ENCODE measurements around the gene SFXN2. TPM values are rescaled to one million over a fixed set of nuclear protein-coding genes. Genes with fewer than 3 reads are reported as not detected.
"Not testable (repeated sequence)": the region's sequence is repeated elsewhere in the genome, so short reads cannot be mapped to it uniquely, and the experiment has no call there.

Gene SFXN2
- polyA plus RNA-seq, 2 of the 4 experiments (the other 2 are of a cell fraction) = 5.6 to 7.4 TPM

GRCh38 chr10:102691285-102692066 is 23.0 kb upstream of the SFXN2 start:
- no peaks in the 10 kb centered on the region for H3K4me1 ChIP-seq
- H3K4me3 ChIP-seq = no peak overlapping the region
- H3K27ac ChIP-seq = no peak overlapping the region
- H3K4me2 ChIP-seq = no peak overlapping the region
- no peaks in the 10 kb centered on the region for H3K9me3 ChIP-seq
- POLR2A ChIA-PET = no interaction called here
- DNase-seq (ENCODE audit: low read depth in 1 of 2, low spot score in 1 of 2) (no peak), ATAC-seq (no peak), FAIRE-seq (no peak)
- CTCF ChIA-PET = interaction anchor here (0.6 to 4.8 kb wide), 3 partner anchors 12 to 22 kb away, joined by 3 to 30 read pairs (median 6); partner anchors contain the start of gene ARL3
- 79% methylated on average over 8 of the region's 8 CpGs for WGBS (ENCODE audit: missing lambda C conversion rate)
- no peak for TF ChIP-seq E2F6 (IDR thresholded peaks at IDR 0.05; ENCODE audit: borderline replicate concordance, low read depth)

- ATAC-seq; H3K9me3 ChIP-seq; H3K4me1 ChIP-seq; DNase-seq (ENCODE audit: low read depth in 1 of 2, low spot score in 1 of 2); FAIRE-seq; H3K27ac ChIP-seq; H3K4me3 ChIP-seq; H3K4me2 ChIP-seq; POLR2A ChIA-PET: not testable (repeated sequence)
- WGBS (ENCODE audit: missing lambda C conversion rate) = 94% methylated on average over 10 of the region's 10 CpGs
- CTCF ChIA-PET = interaction anchor here (1.4 kb wide), 1 partner anchor 16 kb away, joined by 4 read pairs; no protein-coding TSS in a partner anchor
Measured at GRCh38 chr10:102695401-102695800, 19.0 kb upstream of the SFXN2 start.

GRCh38 chr10:102696736-102697135 is 17.7 kb upstream of the SFXN2 start:
- ATAC-seq (no peak), DNase-seq (ENCODE audit: low read depth in 1 of 2, low spot score in 1 of 2) (no peak), FAIRE-seq (no peak)
- Histone ChIP-seq H3K4me1 (no peaks in the 10 kb centered on the region), H3K4me2 (no peak overlapping the region), H3K27ac (no peak overlapping the region), H3K4me3 (no peak overlapping the region), H3K9me3 (no peaks in the 10 kb centered on the region)
- TF ChIP-seq GATA3 (IDR thresholded peaks at IDR 0.05; ENCODE audit: borderline replicate concordance) (no peak), MAZ (IDR thresholded peaks at IDR 0.05; ENCODE audit: borderline replicate concordance, low read depth, low read length) (no peak), EHMT2 (IDR thresholded peaks at IDR 0.05; ENCODE audit: low read depth) (no peak), CBX2 (IDR thresholded peaks at IDR 0.05; ENCODE audit: borderline replicate concordance, low read depth) (no peak)
- WGBS (ENCODE audit: missing lambda C conversion rate) = 97% methylated on average over 3 of the region's 3 CpGs
- POLR2A ChIA-PET = no interaction called here
- CTCF ChIA-PET = interaction anchor here (1.2 kb wide), 1 partner anchor 18 kb away, joined by 5 read pairs; no protein-coding TSS in a partner anchor

GRCh38 chr10:102698894-102699293 is 15.5 kb upstream of the SFXN2 start:
- WGBS (ENCODE audit: missing lambda C conversion rate) = 84% methylated on average over 2 of the region's 2 CpGs
- ATAC-seq (no peak), DNase-seq (ENCODE audit: low read depth in 1 of 2, low spot score in 1 of 2) (no peak), FAIRE-seq (no peak)
- H3K4me1 ChIP-seq = 0 out of 3 replicates have a peak, but pooled peaks cover 6% of the 10 kb centered on the region
- no peak overlapping the region for H3K4me3 ChIP-seq
- ChIA-PET CTCF (interaction anchor here (0.9 to 1.5 kb wide), 2 partner anchors 12 to 176 kb away, joined by 3 read pairs; no protein-coding TSS in a partner anchor), POLR2A (no interaction called here)
- H3K27ac ChIP-seq = no peak overlapping the region
- H3K9me3 ChIP-seq = no peaks in the 10 kb centered on the region
- no peak for TF ChIP-seq PHF8 (IDR thresholded peaks at IDR 0.05; ENCODE audit: borderline replicate concordance, low read depth)
- TF ChIP-seq REST (IDR thresholded peaks at IDR 0.05) = no peak
- no peak for TF ChIP-seq RNF2 (IDR thresholded peaks at IDR 0.05; ENCODE audit: borderline replicate concordance, low read depth)
- no peak overlapping the region for H3K4me2 ChIP-seq

GRCh38 chr10:102701272-102701671 is 13.2 kb upstream of the SFXN2 start:
- no peak for FAIRE-seq
- H3K4me1 ChIP-seq = peaks cover 20% of the 10 kb centered on the region
- H3K27ac ChIP-seq = no peak overlapping the region
- 89% methylated on average over 3 of the region's 3 CpGs for WGBS (ENCODE audit: missing lambda C conversion rate)
- ATAC-seq = no peak
- no peak for DNase-seq (ENCODE audit: low read depth in 1 of 2, low spot score in 1 of 2)
- ChIA-PET CTCF (interaction anchor here (0.6 to 1.6 kb wide), 4 partner anchors 10 to 452 kb away, joined by 3 to 4 read pairs (median 3); no protein-coding TSS in a partner anchor), POLR2A (interaction anchor here (1.5 kb wide), 1 partner anchor 13 kb away, joined by 3 read pairs; the partner anchor contains the start of genes ARL3 and SFXN2)
- H3K9me3 ChIP-seq = no peaks in the 10 kb centered on the region
- no peak overlapping the region for H3K4me2 ChIP-seq
- no peak overlapping the region for H3K4me3 ChIP-seq
- no peak for TF ChIP-seq NPAS2 (CRISPR knock-in tag; IDR thresholded peaks at IDR 0.05; ENCODE audit: borderline replicate concordance)
- TF ChIP-seq ESRRA (IDR thresholded peaks at IDR 0.05; ENCODE audit: borderline replicate concordance, low read length) = no peak
- TF ChIP-seq CHD4 (IDR thresholded peaks at IDR 0.05; ENCODE audit: borderline replicate concordance) = no peak
- TF ChIP-seq RAD21 (conservative IDR thresholded peaks at IDR 0.05 in 1 of 2, IDR thresholded peaks at IDR 0.05 in 1 of 2) = no peak
- TF ChIP-seq EP300 (IDR thresholded peaks at IDR 0.05) = no peak
- no peak for TF ChIP-seq ATOH8 (CRISPR knock-in tag; IDR thresholded peaks at IDR 0.05; ENCODE audit: low read depth)
- TF ChIP-seq MAFK (IDR thresholded peaks at IDR 0.05; ENCODE audit: partially characterized antibody) = no peak
- TF ChIP-seq CBX8 (IDR thresholded peaks at IDR 0.05) = no peak
- TF ChIP-seq ZSCAN20 (CRISPR knock-in tag; IDR thresholded peaks at IDR 0.05) = no peak
- TF ChIP-seq SREBF2 (IDR thresholded peaks at IDR 0.05) = no peak
- no peak for TF ChIP-seq MAX (IDR thresholded peaks at IDR 0.05)
- no peak for TF ChIP-seq RCOR1 (IDR thresholded peaks at IDR 0.05; ENCODE audit: low read depth, low read length)
- TF ChIP-seq GATA3 (IDR thresholded peaks at IDR 0.05; ENCODE audit: borderline replicate concordance) = no peak
